Measurements from ENCODE around the gene MAPKBP1. TPM values are rescaled to one million over a fixed set of nuclear protein-coding genes. Genes with fewer than 3 reads are reported as not detected.

The MAPKBP1 gene
- total RNA-seq, 4 donors from 2014 or later = 4.2 to 8.4 (median 5.4) TPM

- H3K9me3 ChIP-seq = no peaks in the 10 kb centered on the region
- peaks cover 0 to 24% of the 10 kb centered on the region in 2 donors for H3K36me3 ChIP-seq
- TF ChIP-seq CTCF (IDR thresholded peaks at IDR 0.05 in 4 of 5, conservative IDR thresholded peaks at IDR 0.05 in 1 of 5) (no peak), POLR2A (IDR thresholded peaks at IDR 0.05) (no peak)
- in situ Hi-C loops (cut with MboI; ENCODE audit: low sequenced_read_pairs in 4 of 4) (no loop called here), intact Hi-C loops (cut with DNase I; ENCODE audit: low total_unique reads) (no loop called here)
- DNase-seq (no peak), ATAC-seq (no peak)
- H3K27me3 ChIP-seq = no peaks in the 10 kb centered on the region
- no peak overlapping the region for H3K4me3 ChIP-seq
- H3K4me1 ChIP-seq = peaks cover 8 to 13% of the 10 kb centered on the region in 2 donors
- no peak overlapping the region for H3K27ac ChIP-seq
These were observed 66.8 kb downstream of the MAPKBP1 start for GRCh38 chr15:41841131-41841530.

DNA sequence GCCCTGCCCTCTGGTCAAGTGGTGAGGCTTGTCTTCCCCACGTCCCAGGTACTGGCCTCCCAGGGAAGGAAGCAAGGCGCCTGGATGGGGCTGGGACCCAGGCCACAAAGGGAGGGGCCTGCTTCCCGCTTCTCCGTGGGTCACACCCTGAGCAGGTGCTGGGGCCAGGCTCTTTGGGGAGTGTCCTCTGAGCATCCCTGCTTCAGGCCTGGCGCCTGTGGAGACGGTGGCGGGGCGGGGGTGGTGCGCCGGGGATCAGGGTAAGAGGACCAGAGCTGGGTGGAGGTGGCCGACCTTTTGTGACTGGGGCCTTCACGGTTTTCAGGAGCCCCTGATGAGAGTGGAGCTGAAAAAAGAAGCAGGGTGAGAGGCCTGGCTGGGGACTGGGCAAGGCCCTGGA, 67.9 kb downstream of the MAPKBP1 start:
- H3K4me3 ChIP-seq = no peak overlapping the region
- TF ChIP-seq POLR2A (IDR thresholded peaks at IDR 0.05) (no peak), CTCF (IDR thresholded peaks at IDR 0.05 in 4 of 5, conservative IDR thresholded peaks at IDR 0.05 in 1 of 5) (no peak)
- ATAC-seq (no peak), DNase-seq (no peak)
- intact Hi-C loops (cut with DNase I; ENCODE audit: low total_unique reads) (no loop called here), in situ Hi-C loops (cut with MboI; ENCODE audit: low sequenced_read_pairs in 4 of 4) (no loop called here)
- H3K9me3 ChIP-seq = no peaks in the 10 kb centered on the region
- no peaks in the 10 kb centered on the region for H3K27me3 ChIP-seq
- no peak overlapping the region for H3K27ac ChIP-seq
- peaks cover 0 to 35% of the 10 kb centered on the region in 2 donors for H3K36me3 ChIP-seq
- peaks cover 8 to 13% of the 10 kb centered on the region in 2 donors for H3K4me1 ChIP-seq

DNA sequence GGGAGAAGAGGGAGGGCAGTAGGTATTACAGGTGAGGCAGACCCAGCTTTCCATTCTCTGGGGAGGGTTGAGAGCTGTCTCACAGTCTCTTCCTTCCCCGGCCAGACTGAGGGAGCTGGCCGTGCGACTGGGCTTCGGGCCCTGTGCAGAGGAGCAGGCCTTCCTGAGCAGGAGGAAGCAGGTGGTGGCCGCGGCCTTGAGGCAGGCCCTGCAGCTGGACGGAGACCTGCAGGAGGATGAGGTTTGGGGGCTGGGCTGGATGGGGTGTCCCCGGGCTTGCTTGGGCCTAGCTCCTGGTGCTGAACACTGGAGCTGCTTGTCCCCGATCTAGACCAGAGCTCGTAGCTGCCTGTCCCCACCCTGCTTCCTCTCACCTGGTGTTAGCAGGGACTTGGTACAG, 69.3 kb downstream of the MAPKBP1 start:
- intact Hi-C loops (cut with DNase I; ENCODE audit: low total_unique reads) = no loop called here

GRCh38 chr15:41844814-41845213, 70.5 kb downstream of the MAPKBP1 start:
- Histone ChIP-seq H3K9me3 (no peaks in the 10 kb centered on the region), H3K27ac (no peak overlapping the region), H3K27me3 (no peaks in the 10 kb centered on the region), H3K4me1 (no peaks in the 10 kb centered on the region), H3K4me3 (no peak overlapping the region), H3K36me3 (peaks cover 0 to 47% of the 10 kb centered on the region in 2 donors)
- ATAC-seq (no peak), DNase-seq (no peak)
- in situ Hi-C loops (cut with MboI; ENCODE audit: low sequenced_read_pairs in 4 of 4) = no loop called here
- intact Hi-C loops (cut with DNase I; ENCODE audit: low total_unique reads) = no loop called here
- TF ChIP-seq CTCF (IDR thresholded peaks at IDR 0.05 in 4 of 5, conservative IDR thresholded peaks at IDR 0.05 in 1 of 5) (no peak), POLR2A (IDR thresholded peaks at IDR 0.05) (no peak)

More for the DNA sequence above, 69.3 kb downstream of the MAPKBP1 start:
- ATAC-seq = no peak
- H3K9me3 ChIP-seq = no peaks in the 10 kb centered on the region
- H3K4me1 ChIP-seq = peaks cover 8 to 9% of the 10 kb centered on the region in 2 donors
- no peak overlapping the region for H3K27ac ChIP-seq
- DNase-seq = no peak
- no peak overlapping the region for H3K4me3 ChIP-seq
- no peak for TF ChIP-seq POLR2A (IDR thresholded peaks at IDR 0.05)
- no peak for TF ChIP-seq CTCF (IDR thresholded peaks at IDR 0.05 in 4 of 5, conservative IDR thresholded peaks at IDR 0.05 in 1 of 5)
- in situ Hi-C loops (cut with MboI; ENCODE audit: low sequenced_read_pairs in 4 of 4) = no loop called here
- H3K27me3 ChIP-seq = no peaks in the 10 kb centered on the region
- H3K36me3 ChIP-seq = peaks cover 0 to 47% of the 10 kb centered on the region in 2 donors

- in situ Hi-C loops (cut with MboI; ENCODE audit: low sequenced_read_pairs in 4 of 4) = no loop called here
These were observed 72.9 kb downstream of the MAPKBP1 start for GRCh38 chr15:41847206-41847605.

More at GRCh38 chr15:41847206-41847605, 72.9 kb downstream of the MAPKBP1 start:
- Histone ChIP-seq H3K4me3 (no peak overlapping the region), H3K4me1 (no peaks in the 10 kb centered on the region), H3K27me3 (peaks cover 0 to 6% (median 5%) of the 10 kb centered on the region in 3 donors), H3K36me3 (peaks cover 0 to 37% of the 10 kb centered on the region in 2 donors), H3K27ac (no peak overlapping the region), H3K9me3 (no peaks in the 10 kb centered on the region)
- intact Hi-C loops (cut with DNase I; ENCODE audit: low total_unique reads) = no loop called here
- ATAC-seq (no peak), DNase-seq (no peak)
- TF ChIP-seq CTCF (IDR thresholded peaks at IDR 0.05 in 4 of 5, conservative IDR thresholded peaks at IDR 0.05 in 1 of 5) = no peak
- no peak for TF ChIP-seq POLR2A (IDR thresholded peaks at IDR 0.05)
